GM21390 (cell line): ENCODE measurements around the gene ZNF474.

Experiments
- ATAC-seq: cut with Tn5 transposase; IDR thresholded peaks from one replicate; pipeline ENCODE4 v1.9.1; 2021; ENCODE audit not compliant: unreplicated experiment

The ZNF474 gene

GRCh38 chr5:122114501-122114900 lies 14.8 kb upstream of the ZNF474 start:
- ATAC-seq = no peak

GRCh38 chr5:122118356-122118948 lies 10.9 kb upstream of the ZNF474 start:
- no peak for ATAC-seq

- no peak for ATAC-seq
Observed at GRCh38 chr5:122119205-122119604, 10.1 kb upstream of the ZNF474 start.

DNA sequence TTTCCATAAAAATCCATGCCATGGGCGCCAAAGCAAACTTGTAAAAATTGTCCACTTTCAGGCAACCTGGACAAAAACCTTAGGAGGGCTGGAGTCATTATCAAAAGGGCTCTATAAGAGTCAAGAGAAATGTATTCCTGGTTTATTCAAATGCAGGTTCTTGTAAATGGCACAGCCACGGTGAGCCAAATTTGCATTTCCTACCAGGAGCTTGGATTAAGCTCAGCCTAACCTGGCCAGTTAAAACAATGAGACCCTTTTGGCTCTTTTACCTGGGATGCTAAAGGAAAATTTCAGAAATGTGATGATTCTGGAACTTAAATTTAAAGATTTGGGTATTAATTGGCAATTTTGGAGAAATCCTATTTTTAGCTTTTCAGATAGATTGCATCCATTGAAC lies 8.9 kb upstream of the ZNF474 start:
- ATAC-seq = no peak

- ATAC-seq = no peak
Observed at GRCh38 chr5:122120957-122121356, 8.4 kb upstream of the ZNF474 start.

DNA sequence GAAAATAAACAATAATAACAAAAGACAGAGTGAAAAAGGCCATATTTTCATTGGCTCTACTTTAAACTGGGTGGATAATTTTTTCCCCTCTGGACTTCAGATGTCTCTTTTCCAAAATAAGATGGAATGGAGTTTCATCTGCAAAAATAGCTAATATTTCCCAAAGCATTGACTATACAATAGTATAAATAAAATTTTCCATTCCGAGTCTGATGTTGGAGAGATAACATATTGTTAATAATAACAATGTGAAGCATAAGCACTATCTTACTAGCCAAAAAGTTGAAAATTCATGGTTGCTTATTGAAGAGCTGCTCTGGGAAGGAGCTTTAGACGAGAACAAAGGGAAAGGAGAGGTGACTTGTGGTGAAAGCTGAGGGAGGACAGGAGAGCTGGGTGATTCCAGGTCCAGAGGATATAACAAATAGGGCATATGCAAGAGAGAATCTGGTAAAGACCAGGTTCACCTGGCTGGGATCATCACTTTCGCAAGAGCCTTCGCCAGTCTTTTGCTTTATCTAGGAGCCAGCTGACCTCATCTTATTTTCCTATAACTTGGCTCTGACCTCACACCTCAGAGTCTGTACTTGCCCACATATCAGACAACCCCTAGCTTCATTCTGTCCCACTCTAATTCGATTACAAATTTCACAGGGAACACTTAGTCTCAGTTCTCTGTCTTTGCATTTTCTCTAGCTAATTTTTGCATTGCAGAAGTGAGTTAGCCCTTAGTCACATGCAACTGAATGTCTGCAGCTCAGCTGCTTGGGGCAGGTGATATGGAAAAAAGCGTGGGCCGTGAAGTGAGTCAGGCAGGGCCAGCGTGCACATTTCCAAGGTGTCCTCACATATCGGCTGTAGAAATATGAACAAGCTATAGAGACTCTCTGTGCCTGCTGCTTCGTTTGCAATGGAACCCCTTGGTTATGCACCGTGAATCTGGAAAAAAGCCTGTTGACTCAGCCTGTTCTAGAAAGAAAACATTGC lies 7.6 kb upstream of the ZNF474 start:
- ATAC-seq = no peak

GRCh38 chr5:122124766-122125165 lies 4.6 kb upstream of the ZNF474 start:
- no peak for ATAC-seq

GRCh38 chr5:122126177-122126755 lies 3.1 kb upstream of the ZNF474 start:
- no peak for ATAC-seq

GRCh38 chr5:122126756-122127321 lies 2.5 kb upstream of the ZNF474 start:
- ATAC-seq = no peak

GRCh38 chr5:122130152-122130551 lies 806 bp downstream of the ZNF474 start:
- no peak for ATAC-seq

DNA sequence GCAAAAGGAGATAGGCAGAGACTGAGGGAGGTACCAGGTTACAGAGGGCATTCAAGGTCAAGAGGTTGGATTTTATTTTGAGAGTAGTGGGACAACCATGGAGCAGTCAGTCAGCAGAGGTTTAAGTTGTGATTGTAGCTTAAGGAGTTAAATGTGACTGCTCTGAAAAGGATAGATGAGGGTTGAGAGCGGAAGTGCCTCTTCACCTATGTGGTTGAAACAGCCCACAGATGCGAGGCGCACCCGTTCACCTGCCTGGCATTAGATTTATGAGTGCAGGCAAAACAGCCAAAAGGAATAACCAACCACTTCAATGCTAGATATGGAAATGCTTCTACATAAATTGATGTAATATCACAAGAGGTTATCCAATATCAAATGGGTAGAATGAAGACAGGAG lies 8.4 kb downstream of the ZNF474 start:
- ATAC-seq = no peak

DNA sequence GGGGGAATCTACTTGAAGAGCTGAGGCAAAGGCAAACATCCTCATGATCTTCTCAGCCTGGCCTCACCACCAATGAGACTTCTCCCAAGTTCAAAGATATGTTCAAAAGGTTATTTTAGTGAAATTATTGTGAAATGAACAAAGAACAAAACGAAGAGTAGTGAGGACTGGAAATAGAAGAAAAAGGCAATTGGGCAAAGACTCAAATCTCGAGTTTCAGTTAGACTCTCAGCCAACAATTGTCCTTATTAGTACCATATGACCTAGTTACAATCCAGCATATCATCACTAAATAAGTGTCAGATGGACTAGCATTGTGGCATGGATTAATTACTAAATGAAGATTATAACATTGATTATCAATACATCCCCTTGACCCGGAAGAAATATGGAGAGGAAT lies 9.0 kb downstream of the ZNF474 start:
- no peak for ATAC-seq

DNA sequence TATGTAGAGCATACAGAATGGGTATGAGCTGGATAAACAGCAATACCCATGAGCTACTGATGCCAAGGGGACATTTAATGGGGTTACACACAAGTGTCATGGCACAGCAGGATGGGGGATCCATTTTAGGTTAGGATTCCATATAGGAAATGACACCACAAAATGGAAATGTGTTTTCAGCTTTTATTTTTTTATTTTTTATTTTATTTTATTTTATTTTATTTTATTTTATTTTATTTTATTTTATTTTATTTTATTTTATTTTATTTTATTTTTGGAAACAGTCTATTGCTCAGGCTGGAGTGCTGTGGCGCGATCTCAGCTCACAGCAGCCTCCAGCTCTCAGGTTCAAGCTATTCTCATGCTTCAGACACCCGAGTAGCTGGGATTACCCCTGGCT lies 11.6 kb downstream of the ZNF474 start:
- ATAC-seq = no peak

DNA sequence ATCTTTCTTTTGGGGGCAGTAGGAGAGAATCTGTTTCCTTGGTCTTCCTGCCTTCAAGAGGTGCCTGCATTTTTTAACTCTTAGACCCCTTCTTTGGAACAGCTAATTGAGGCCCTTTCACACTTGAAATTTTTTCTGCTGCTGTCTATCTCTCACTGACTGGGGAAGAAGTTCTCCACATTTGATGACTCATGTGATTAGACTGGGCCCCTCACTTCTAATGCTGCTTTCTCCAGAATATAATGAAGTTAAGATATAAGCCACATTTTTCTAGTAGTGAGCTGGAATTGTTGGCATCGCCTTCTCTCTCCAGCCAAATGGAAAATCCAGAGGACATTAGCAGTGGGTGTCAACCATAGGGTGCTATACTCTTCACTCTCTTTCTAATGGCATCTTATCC lies 12.4 kb downstream of the ZNF474 start:
- no peak for ATAC-seq

DNA sequence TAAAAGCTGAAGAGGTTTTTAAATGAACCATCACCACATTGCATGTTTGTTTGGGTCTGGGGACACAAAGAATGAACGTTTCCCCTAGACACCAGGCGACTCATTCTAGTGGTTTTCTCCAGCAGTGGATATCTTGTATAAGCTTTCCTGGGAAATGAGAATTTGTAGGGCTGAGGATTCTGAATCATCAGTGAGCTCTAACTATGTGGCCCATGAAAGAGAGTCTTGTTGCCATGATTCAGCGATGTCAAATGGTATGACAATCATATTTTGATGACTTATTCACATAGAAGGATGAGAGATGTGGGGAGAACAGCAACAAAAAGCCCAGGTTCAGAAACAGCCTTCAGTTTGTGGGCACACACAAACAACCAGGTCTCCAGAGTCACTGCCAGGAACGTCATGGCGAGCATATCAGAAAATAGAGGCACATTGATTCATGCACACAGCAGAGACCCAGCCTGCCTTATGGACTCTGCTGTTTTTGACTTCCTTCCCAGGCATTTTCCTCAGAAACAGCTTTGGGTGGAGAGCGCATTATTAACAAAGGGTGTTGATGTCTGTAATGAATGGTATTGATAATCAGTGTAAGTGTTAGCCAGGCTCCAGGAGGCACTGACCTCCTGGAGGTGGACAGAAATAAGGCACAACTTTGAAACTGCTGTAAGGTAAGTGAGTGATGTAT lies 13.3 kb downstream of the ZNF474 start:
- ATAC-seq = no peak

- ATAC-seq = no peak
Observed at GRCh38 chr5:122144236-122144635, 14.9 kb downstream of the ZNF474 start.

- no peak for ATAC-seq
Observed at GRCh38 chr5:122145906-122146305, 16.6 kb downstream of the ZNF474 start.

DNA sequence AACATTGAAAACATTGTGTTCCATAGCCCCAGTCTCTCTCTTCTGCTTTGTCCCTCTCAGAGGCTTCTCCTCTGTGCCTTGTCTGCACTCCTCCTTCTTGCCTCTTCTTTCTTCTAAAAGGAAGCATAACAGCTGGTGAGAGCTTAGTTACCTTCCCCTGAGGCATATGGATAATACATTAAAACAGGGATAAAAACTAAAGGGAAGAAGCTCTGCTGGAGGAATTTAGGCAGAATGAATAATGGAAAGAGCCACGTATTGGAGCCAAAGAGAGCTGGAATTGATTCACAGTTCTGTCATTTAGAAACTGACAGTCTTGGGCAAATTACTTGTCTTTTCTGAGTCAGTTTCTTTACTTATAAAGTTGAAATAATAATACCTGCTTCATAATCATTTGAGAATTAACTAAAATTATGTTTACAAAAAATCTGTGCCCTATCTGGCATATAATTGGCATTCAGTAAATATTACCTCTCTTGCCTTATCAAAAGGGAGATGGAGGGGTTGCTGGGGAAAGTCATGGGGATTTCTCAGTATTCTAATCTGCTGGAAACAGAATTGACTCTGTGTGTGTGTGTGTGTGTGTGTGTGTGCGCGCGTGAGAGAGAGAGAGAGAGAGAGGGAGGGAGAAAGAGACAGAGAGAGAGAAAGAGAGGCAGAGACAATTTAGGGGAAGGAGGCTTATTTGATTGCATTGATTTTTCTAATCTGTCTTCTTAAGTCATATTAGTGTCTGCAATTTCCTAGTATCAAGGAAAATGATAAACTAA lies 20.2 kb downstream of the ZNF474 start:
- no peak for ATAC-seq

- ATAC-seq = no peak
Observed at GRCh38 chr5:122150215-122150614, 20.9 kb downstream of the ZNF474 start.

GRCh38 chr5:122151640-122152039 lies 22.3 kb downstream of the ZNF474 start:
- no peak for ATAC-seq
